Measurements from ENCODE around the gene MAPK8.

MAPK8 gene

GRCh38 chr10:48442090-48442808 is 135.8 kb downstream of the MAPK8 start:
- Histone ChIP-seq H3K4me1 (ENCODE audit: insufficient read depth, low read length) (0 out of 2 replicates have a peak, but pooled peaks cover 3% of the 10 kb centered on the region), H3K9me3 (ENCODE audit: control insufficient read depth, insufficient read depth, low read length) (no peaks in the 10 kb centered on the region), H3K9ac (ENCODE audit: low read depth, low read length) (no peak overlapping the region), H3K36me3 (ENCODE audit: insufficient read depth, low read length) (no peaks in the 10 kb centered on the region)

- no peak overlapping the region for H3K9ac ChIP-seq (ENCODE audit: low read depth, low read length)
- no peaks in the 10 kb centered on the region for H3K9me3 ChIP-seq (ENCODE audit: control insufficient read depth, insufficient read depth, low read length)
- H3K4me1 ChIP-seq (ENCODE audit: insufficient read depth, low read length) = 0 out of 2 replicates have a peak, but pooled peaks cover 3% of the 10 kb centered on the region
- H3K36me3 ChIP-seq (ENCODE audit: insufficient read depth, low read length) = no peaks in the 10 kb centered on the region
These were observed 136.3 kb downstream of the MAPK8 start for GRCh38 chr10:48442809-48443177.

DNA sequence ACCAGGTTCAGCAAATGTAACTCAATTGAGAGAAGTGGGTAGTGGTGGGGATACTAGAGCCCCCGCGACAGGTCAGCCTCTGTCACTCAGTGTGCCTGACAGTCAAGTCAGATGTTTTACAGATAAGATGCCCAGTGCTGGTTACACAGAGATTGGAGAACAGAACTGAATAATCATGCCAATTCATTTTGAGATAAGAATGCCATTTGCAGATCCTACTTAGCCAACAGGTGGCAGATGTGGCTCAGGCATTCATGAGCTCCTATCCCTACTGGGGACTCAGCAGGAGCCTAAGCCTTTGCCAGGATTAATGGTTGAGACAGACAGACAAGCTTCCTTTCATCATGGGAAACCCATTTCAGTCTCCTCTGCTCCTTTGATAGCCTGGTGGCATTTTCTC is 137.8 kb downstream of the MAPK8 start:
- Histone ChIP-seq H3K4me1 (ENCODE audit: insufficient read depth, low read length) (0 out of 2 replicates have a peak, but pooled peaks cover 3% of the 10 kb centered on the region), H3K9ac (ENCODE audit: low read depth, low read length) (no peak overlapping the region), H3K9me3 (ENCODE audit: control insufficient read depth, insufficient read depth, low read length) (no peaks in the 10 kb centered on the region), H3K36me3 (ENCODE audit: insufficient read depth, low read length) (no peaks in the 10 kb centered on the region)

- no peaks in the 10 kb centered on the region for H3K36me3 ChIP-seq (ENCODE audit: insufficient read depth, low read length)
- H3K9ac ChIP-seq (ENCODE audit: low read depth, low read length) = no peak overlapping the region
- H3K9me3 ChIP-seq (ENCODE audit: control insufficient read depth, insufficient read depth, low read length) = no peaks in the 10 kb centered on the region
These were observed 138.7 kb downstream of the MAPK8 start for GRCh38 chr10:48444861-48445841.

GRCh38 chr10:48445932-48446331 is 139.5 kb downstream of the MAPK8 start:
- Histone ChIP-seq H3K9ac (ENCODE audit: low read depth, low read length) (no peak overlapping the region), H3K9me3 (ENCODE audit: control insufficient read depth, insufficient read depth, low read length) (no peaks in the 10 kb centered on the region), H3K36me3 (ENCODE audit: insufficient read depth, low read length) (no peaks in the 10 kb centered on the region), H3K4me1 (ENCODE audit: insufficient read depth, low read length) (0 out of 2 replicates have a peak, but pooled peaks cover 3% of the 10 kb centered on the region)

More at GRCh38 chr10:48444861-48445841, 138.7 kb downstream of the MAPK8 start:
- H3K4me1 ChIP-seq (ENCODE audit: insufficient read depth, low read length) = 0 out of 2 replicates have a peak, but pooled peaks cover 3% of the 10 kb centered on the region

- Histone ChIP-seq H3K9me3 (ENCODE audit: control insufficient read depth, insufficient read depth, low read length) (no peaks in the 10 kb centered on the region), H3K9ac (ENCODE audit: low read depth, low read length) (no peak overlapping the region), H3K36me3 (ENCODE audit: insufficient read depth, low read length) (no peaks in the 10 kb centered on the region), H3K4me1 (ENCODE audit: insufficient read depth, low read length) (0 out of 2 replicates have a peak, but pooled peaks cover 3% of the 10 kb centered on the region)
These were observed 140.3 kb downstream of the MAPK8 start for GRCh38 chr10:48446785-48447184.

GRCh38 chr10:48447356-48448215 is 141.1 kb downstream of the MAPK8 start:
- Histone ChIP-seq H3K9me3 (ENCODE audit: control insufficient read depth, insufficient read depth, low read length) (no peaks in the 10 kb centered on the region), H3K36me3 (ENCODE audit: insufficient read depth, low read length) (no peaks in the 10 kb centered on the region), H3K9ac (ENCODE audit: low read depth, low read length) (no peak overlapping the region), H3K4me1 (ENCODE audit: insufficient read depth, low read length) (0 out of 2 replicates have a peak, but pooled peaks cover 3% of the 10 kb centered on the region)

DNA sequence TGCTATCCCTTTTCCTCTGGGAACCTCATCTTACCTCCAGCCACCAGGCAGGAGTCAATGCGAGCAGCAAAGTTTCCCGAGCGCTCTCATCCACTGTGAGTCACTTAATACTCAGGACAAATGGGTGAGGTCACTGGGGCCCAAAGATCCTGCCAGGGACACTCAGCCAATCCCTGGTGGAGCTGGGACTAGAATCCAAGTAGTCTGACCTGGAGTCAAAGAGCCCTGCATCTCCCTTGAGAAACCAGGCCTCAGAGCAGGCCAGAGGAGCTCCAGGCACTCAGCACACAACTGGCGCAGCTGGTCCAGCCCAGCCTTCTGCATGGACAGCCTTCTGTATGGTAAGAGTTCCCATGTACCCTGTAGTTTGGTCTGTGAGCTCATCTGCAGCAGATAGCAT is 142.3 kb downstream of the MAPK8 start:
- Histone ChIP-seq H3K9ac (ENCODE audit: low read depth, low read length) (no peak overlapping the region), H3K9me3 (ENCODE audit: control insufficient read depth, insufficient read depth, low read length) (no peaks in the 10 kb centered on the region), H3K4me1 (ENCODE audit: insufficient read depth, low read length) (0 out of 2 replicates have a peak, but pooled peaks cover 3% of the 10 kb centered on the region), H3K36me3 (ENCODE audit: insufficient read depth, low read length) (no peaks in the 10 kb centered on the region)

DNA sequence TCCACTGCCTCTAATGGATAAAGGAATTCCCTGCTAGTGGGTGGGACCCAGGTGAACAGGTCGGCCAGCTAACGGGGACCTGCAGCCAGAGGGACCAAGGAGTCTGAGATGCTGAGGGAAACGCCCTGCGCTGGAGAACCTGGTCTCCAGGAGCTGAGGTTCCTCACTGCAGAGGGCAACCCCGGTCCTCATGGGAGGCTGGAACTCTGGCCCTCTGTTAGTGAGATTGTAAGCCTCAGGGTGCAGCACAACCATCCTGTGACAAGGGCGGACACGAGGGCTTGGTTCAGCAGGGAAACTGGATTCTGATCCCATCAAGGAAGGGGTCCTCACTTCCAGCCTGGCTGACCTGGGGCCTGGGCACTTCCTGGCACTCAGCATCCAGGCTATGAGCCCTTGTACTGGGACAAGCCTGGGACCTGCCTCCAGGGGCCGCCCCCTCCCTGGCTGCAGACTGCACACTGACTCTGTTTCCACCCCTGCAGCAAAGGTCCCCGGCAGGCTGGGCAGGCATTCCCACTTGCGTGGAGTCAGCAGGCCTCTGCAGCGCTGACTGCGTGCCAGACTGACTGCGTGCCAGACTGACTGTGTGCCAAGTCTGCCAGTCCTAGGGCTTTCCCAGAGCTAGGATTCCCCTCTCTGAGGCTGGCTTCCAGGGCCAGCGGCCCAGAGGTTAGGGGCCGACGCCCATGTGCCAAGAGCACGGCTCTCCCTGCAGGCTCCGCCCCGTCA is 143.2 kb downstream of the MAPK8 start:
- no peak overlapping the region for H3K9ac ChIP-seq (ENCODE audit: low read depth, low read length)
- H3K4me1 ChIP-seq (ENCODE audit: insufficient read depth, low read length) = 0 out of 2 replicates have a peak, but pooled peaks cover 1% of the 10 kb centered on the region
- H3K36me3 ChIP-seq (ENCODE audit: insufficient read depth, low read length) = no peaks in the 10 kb centered on the region
- H3K9me3 ChIP-seq (ENCODE audit: control insufficient read depth, insufficient read depth, low read length) = no peaks in the 10 kb centered on the region

- H3K4me1 ChIP-seq (ENCODE audit: insufficient read depth, low read length) = no peaks in the 10 kb centered on the region
- no peaks in the 10 kb centered on the region for H3K9me3 ChIP-seq (ENCODE audit: control insufficient read depth, insufficient read depth, low read length)
- no peak overlapping the region for H3K9ac ChIP-seq (ENCODE audit: low read depth, low read length)
- H3K36me3 ChIP-seq (ENCODE audit: insufficient read depth, low read length) = no peaks in the 10 kb centered on the region
These were observed 143.8 kb downstream of the MAPK8 start for GRCh38 chr10:48450233-48450740.

DNA sequence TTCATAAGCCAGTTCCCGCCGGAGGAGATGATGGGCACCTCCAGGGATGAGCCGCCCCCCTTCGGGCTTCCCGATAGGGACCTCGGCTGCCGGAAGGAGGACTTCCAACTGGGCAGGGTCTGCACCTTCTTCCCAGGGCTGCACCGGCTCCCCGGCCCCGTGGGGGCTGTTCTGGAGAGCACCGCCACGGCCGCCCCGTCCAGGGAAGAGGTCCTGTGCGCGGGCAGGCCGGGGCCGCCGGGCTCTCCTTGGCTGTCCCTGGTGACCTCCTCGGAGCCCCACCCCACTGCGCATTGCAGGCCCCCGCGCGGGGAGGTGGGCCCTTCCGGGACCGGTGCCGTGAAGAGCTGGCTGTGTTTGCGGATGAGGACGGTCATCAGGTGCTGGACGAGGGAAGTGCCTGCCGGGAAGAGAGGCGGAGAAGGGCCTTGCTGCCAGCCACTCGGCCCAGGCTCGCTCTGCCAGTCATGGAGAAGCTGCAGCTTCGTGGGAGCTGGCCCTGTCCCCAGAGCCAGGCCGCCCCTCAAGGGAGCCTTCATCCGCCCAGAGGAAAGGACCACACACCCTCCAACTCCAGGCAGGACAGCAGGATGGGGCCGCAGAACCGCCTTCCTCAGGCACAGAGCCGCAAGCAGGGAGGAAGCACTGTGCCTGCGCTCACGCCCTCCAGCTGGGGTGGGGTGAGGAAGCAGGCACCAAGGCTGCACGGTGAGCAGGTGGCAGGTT is 144.4 kb downstream of the MAPK8 start:
- no peak overlapping the region for H3K9ac ChIP-seq (ENCODE audit: low read depth, low read length)
- no peaks in the 10 kb centered on the region for H3K36me3 ChIP-seq (ENCODE audit: insufficient read depth, low read length)
- no peaks in the 10 kb centered on the region for H3K9me3 ChIP-seq (ENCODE audit: control insufficient read depth, insufficient read depth, low read length)

GRCh38 chr10:48451969-48452878 is 145.7 kb downstream of the MAPK8 start:
- Histone ChIP-seq H3K4me1 (ENCODE audit: insufficient read depth, low read length) (peaks cover 10% of the 10 kb centered on the region; the same call in 1 of the 2 replicates), H3K9me3 (ENCODE audit: control insufficient read depth, insufficient read depth, low read length) (no peaks in the 10 kb centered on the region), H3K9ac (ENCODE audit: low read depth, low read length) (no peak overlapping the region), H3K36me3 (ENCODE audit: insufficient read depth, low read length) (no peaks in the 10 kb centered on the region)

More for the DNA sequence above, 144.4 kb downstream of the MAPK8 start:
- no peaks in the 10 kb centered on the region for H3K4me1 ChIP-seq (ENCODE audit: insufficient read depth, low read length)
